ENCODE results near the gene CFAP299. TPM values are rescaled to one million over a fixed set of nuclear protein-coding genes. Genes with fewer than 3 reads are reported as not detected.

The CFAP299 gene
- total RNA-seq, 4 donors from 2014 or later: 1.2 TPM; not detected in 3

DNA sequence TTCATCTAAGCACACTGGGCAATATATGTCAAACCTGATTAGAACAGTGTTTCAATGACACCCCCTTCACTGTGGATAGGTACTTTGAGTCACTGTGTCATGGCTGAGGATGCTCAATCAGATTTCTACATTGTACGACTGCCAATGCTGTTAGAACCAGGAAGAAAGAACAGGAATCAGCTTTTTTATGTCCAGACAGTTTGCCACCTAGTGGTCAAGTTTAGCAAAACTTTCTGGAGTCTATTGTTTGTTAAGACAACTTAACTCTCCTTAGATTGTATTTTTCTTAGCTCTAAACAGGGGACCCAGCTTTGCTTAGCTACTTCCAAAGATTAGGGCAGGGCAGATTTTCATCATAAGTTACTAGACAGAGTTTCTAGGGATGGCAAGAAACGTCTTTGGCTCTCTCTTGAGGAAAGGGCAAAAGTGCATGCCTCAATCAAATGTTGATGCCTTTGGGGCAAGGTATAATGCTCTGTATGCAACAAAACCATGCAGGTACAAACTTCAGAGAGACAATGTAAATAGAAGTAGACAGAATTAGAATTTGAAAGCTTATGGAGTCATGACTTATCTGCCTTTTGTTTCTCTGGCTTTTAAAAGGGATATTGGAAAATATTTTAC is 654.5 kb downstream of the CFAP299 start:
- H3K4me1 ChIP-seq: no peaks in the 10 kb centered on the region
- H3K36me3 ChIP-seq: no peaks in the 10 kb centered on the region
- TF ChIP-seq POLR2A (IDR thresholded peaks at IDR 0.05): no peak
- TF ChIP-seq CTCF (IDR thresholded peaks at IDR 0.05): peak; percentile 31 to 49 (median 40)
- H3K27me3 ChIP-seq: no peaks in the 10 kb centered on the region
- intact Hi-C loops (cut with DNase I; ENCODE audit: low total_unique reads): no loop called here
- H3K27ac ChIP-seq: no peak overlapping the region
- H3K9me3 ChIP-seq: no peaks in the 10 kb centered on the region
- no peak for DNase-seq
- H3K4me3 ChIP-seq: no peak overlapping the region

DNA sequence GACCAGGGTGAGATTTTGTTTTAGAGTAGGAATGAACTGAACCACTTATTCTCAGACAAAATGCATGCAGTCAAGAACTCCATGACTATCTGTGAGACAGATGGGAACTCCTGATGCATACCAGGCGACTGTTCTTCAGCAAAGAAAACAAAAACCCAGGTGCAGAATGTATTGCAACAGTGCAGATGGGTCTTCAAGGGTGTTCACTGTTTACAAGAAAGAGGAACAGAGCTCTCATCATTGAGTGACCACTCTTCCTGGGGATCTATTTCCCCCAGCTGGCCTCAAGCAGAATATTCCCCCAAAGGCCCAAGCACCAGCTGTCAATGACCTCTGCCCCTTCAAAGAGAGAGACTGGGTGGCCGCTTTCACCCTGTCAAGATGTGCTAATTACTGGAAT is 655.3 kb downstream of the CFAP299 start:
- intact Hi-C loops (cut with DNase I; ENCODE audit: low total_unique reads): no loop called here

GRCh38 chr4:80999943-81000342 is 664.4 kb downstream of the CFAP299 start:
- Histone ChIP-seq H3K4me1 (no peaks in the 10 kb centered on the region), H3K9me3 (no peaks in the 10 kb centered on the region), H3K27me3 (no peaks in the 10 kb centered on the region), H3K27ac (no peak overlapping the region), H3K36me3 (no peaks in the 10 kb centered on the region), H3K4me3 (no peak overlapping the region)
- DNase-seq: no peak
- intact Hi-C loops (cut with DNase I; ENCODE audit: low total_unique reads): no loop called here
- no peak for TF ChIP-seq POLR2A (IDR thresholded peaks at IDR 0.05)
- TF ChIP-seq CTCF (IDR thresholded peaks at IDR 0.05): no peak

More for the DNA sequence above, 655.3 kb downstream of the CFAP299 start:
- Histone ChIP-seq H3K27me3 (no peaks in the 10 kb centered on the region), H3K27ac (no peak overlapping the region), H3K4me3 (no peak overlapping the region), H3K4me1 (no peaks in the 10 kb centered on the region), H3K36me3 (no peaks in the 10 kb centered on the region), H3K9me3 (no peaks in the 10 kb centered on the region)
- TF ChIP-seq POLR2A (IDR thresholded peaks at IDR 0.05) (no peak), CTCF (IDR thresholded peaks at IDR 0.05) (no peak)
- DNase-seq: no peak

GRCh38 chr4:81003597-81004111 is 668.1 kb downstream of the CFAP299 start:
- H3K36me3 ChIP-seq: no peaks in the 10 kb centered on the region
- no peaks in the 10 kb centered on the region for H3K4me1 ChIP-seq
- H3K9me3 ChIP-seq: no peaks in the 10 kb centered on the region
- no peak for DNase-seq
- no peak overlapping the region for H3K4me3 ChIP-seq
- H3K27ac ChIP-seq: no peak overlapping the region
- H3K27me3 ChIP-seq: no peaks in the 10 kb centered on the region
- no peak for TF ChIP-seq POLR2A (IDR thresholded peaks at IDR 0.05)
- TF ChIP-seq CTCF (IDR thresholded peaks at IDR 0.05): no peak
- intact Hi-C loops (cut with DNase I; ENCODE audit: low total_unique reads): no loop called here

GRCh38 chr4:81007417-81007816 is 671.9 kb downstream of the CFAP299 start:
- H3K9me3 ChIP-seq: no peaks in the 10 kb centered on the region
- no peak overlapping the region for H3K4me3 ChIP-seq
- intact Hi-C loops (cut with DNase I; ENCODE audit: low total_unique reads): no loop called here
- no peaks in the 10 kb centered on the region for H3K36me3 ChIP-seq
- DNase-seq: no peak
- no peaks in the 10 kb centered on the region for H3K27me3 ChIP-seq
- no peak for TF ChIP-seq CTCF (IDR thresholded peaks at IDR 0.05)
- no peak for TF ChIP-seq POLR2A (IDR thresholded peaks at IDR 0.05)
- H3K4me1 ChIP-seq: no peaks in the 10 kb centered on the region
- no peak overlapping the region for H3K27ac ChIP-seq

Other genes with a start within 250 kb of the CFAP299 start
- gene PRDM8, start 138.2 kb upstream of the CFAP299 start, total RNA-seq: 10 to 100 TPM in 3 of 4 donors, 1 to 10 TPM in 1; 4.5 to 13.1 (median 12.6) TPM
- under 1 TPM in 1 of 4 donors, not detected in 3; 0.15 TPM for gene FGF5, start 69.1 kb upstream of the CFAP299 start, total RNA-seq